HL-60 (cell line): ENCODE results near the gene EME2.
A peak's percentile ranks its signal among the peaks of the same experiment; 100 is the strongest.

ENCODE experiments used
- DNase-seq, 2 experiments: peaks; one replicate each; pipeline ENCODE4 v3.0.0-alpha.2; 2010 to 2020; ENCODE audit warnings: low read depth in 1 of 2, low spot score in 1 of 2
- H3K27ac ChIP-seq: fragments of 250-450 bp; sonication (Bioruptor Pico); replicated peaks from 2 replicates; pipeline ENCODE4 v1.5.1; 2020; ENCODE audit warnings: mild to moderate bottlenecking, moderate library complexity
- H3K27me3 ChIP-seq: fragments of 250-450 bp; sonication (Bioruptor Pico); 2 replicates; pipeline ENCODE4 v1.5.1; 2021; ENCODE audit warnings: mild to moderate bottlenecking, moderate library complexity; ENCODE audit not compliant: insufficient read depth, poor library complexity, severe bottlenecking
- H3K4me3 ChIP-seq: replicated peaks from 2 replicates; pipeline ENCODE4 v1.5.1; 2011; ENCODE audit warnings: mild to moderate bottlenecking, control low read depth, low read length; ENCODE audit not compliant: insufficient read depth
- GABPA ChIP-seq: IDR thresholded peaks from 2 replicates; pipeline ENCODE4 v1.6.1; 2012; ENCODE audit warnings: low read depth
- POLR2AphosphoS5 ChIP-seq: IDR thresholded peaks from 2 replicates; pipeline ENCODE4 v1.6.1; 2012; ENCODE audit warnings: low read depth
- REST ChIP-seq: IDR thresholded peaks from 2 replicates; pipeline ENCODE4 v1.6.1; 2012; ENCODE audit warnings: low read depth; ENCODE audit not compliant: insufficient replicate concordance
- SPI1 ChIP-seq: IDR thresholded peaks from 2 replicates; pipeline ENCODE4 v1.6.1; 2012; ENCODE audit warnings: low read depth, mild to moderate bottlenecking, borderline replicate concordance
- TF ChIP-seq, protein P1 (sequence below): IDR thresholded peaks from one replicate; pipeline ENCODE4 v1.5.1; 2011; ENCODE audit warnings: low read length, control low read depth, inconsistent platforms; ENCODE audit not compliant: insufficient read depth

Gene EME2

DNA sequence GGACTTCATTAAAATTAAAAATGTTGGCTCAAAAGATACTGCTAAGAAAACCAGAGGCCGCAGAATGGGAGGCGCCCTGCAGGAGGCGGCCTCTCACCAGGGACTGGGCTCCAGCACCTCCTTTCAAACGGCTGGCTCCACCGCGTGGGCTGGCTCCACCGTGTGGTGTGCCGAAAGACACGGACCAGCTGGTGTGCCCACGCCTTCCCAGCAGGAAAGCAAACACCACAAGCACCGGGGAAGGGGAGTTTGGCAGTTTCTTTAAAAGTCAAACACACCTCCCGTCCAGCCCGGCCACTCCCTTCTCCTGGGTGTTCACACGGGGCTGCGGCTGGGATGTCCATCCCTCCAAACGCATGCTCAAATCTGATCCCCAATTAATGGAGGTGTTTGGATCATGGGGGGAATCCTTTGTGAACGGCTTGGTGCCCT, 40.1 kb downstream of the EME2 start:
- Histone ChIP-seq H3K27ac (no peak overlapping the region), H3K27me3 (no peaks in the 10 kb centered on the region), H3K4me3 (no peak overlapping the region)
- no peak for TF ChIP-seq SPI1
- TF ChIP-seq, protein P1, sequence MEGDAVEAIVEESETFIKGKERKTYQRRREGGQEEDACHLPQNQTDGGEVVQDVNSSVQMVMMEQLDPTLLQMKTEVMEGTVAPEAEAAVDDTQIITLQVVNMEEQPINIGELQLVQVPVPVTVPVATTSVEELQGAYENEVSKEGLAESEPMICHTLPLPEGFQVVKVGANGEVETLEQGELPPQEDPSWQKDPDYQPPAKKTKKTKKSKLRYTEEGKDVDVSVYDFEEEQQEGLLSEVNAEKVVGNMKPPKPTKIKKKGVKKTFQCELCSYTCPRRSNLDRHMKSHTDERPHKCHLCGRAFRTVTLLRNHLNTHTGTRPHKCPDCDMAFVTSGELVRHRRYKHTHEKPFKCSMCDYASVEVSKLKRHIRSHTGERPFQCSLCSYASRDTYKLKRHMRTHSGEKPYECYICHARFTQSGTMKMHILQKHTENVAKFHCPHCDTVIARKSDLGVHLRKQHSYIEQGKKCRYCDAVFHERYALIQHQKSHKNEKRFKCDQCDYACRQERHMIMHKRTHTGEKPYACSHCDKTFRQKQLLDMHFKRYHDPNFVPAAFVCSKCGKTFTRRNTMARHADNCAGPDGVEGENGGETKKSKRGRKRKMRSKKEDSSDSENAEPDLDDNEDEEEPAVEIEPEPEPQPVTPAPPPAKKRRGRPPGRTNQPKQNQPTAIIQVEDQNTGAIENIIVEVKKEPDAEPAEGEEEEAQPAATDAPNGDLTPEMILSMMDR: peak; percentile 64
- DNase-seq: peak; percentile 41 to 70

DNA sequence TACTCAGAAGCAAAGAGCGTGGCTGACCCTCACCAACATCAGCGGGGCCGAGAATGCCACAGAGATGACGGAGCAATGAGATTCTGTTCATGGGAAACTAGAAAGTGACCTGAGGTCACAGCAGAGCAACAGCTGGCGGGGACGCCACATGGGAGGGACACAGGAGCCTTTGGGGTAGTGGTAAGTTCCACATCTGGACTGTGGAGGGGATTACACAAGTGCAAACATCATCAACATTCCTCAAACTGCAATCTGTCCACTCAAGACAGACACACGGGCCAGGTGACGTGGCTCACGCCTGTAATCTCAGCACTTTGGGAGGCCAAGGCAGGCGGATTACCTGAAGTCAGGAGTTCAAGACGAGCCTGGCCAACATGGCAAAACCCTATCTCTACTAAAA, 42.9 kb downstream of the EME2 start:
- no peak overlapping the region for H3K4me3 ChIP-seq
- no peak for DNase-seq
- no peak overlapping the region for H3K27ac ChIP-seq
- TF ChIP-seq POLR2AphosphoS5: no peak
- TF ChIP-seq SPI1: no peak
- no peaks in the 10 kb centered on the region for H3K27me3 ChIP-seq

DNA sequence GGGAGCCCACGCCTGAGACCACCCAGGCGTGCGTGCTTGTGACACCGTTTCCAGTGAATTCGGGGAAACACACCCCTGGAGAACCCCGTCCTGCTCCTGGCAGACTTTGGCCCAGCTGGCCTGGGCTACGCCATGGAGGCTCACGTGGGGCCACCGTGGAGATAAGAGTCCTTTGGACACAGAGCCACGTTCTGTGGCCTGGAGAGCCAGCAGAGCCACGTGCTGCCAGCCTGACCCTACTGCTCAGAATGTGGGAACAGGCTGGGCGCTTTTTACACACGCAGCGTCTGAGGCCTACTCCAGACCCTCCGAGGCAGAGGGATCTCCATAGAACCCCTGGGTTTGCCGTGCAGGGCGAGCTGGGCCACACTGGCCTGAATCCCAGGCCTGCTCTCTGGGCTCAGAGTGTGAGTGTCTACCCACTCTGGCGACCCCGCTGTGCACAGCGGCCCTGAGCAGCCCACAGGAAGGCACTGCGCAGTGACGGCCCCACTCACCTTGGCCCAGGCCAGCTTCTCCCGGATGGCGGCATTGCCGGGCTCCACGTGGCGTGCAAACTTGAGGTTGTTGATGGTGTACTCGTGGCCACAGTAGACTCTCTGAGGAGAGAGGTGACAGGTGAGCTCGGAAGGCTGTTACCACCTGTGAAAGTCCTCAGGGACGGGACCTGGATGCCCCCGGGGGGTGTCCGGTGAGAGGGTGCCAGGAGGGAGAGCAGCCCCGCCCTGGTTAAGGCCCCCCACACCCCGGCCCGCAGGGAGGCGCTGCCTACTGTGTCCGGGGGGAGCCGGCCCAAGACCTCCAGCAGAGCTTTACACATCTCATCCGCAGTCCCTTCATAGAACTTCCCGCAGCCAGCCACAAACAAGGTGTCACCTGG, 44.0 kb downstream of the EME2 start:
- DNase-seq: no peak
- Histone ChIP-seq H3K27me3 (no peaks in the 10 kb centered on the region), H3K4me3 (no peak overlapping the region), H3K27ac (no peak overlapping the region)
- TF ChIP-seq SPI1: no peak
- TF ChIP-seq REST: no peak
- TF ChIP-seq, protein P1: no peak
- TF ChIP-seq POLR2AphosphoS5: no peak
- no peak for TF ChIP-seq GABPA

DNA sequence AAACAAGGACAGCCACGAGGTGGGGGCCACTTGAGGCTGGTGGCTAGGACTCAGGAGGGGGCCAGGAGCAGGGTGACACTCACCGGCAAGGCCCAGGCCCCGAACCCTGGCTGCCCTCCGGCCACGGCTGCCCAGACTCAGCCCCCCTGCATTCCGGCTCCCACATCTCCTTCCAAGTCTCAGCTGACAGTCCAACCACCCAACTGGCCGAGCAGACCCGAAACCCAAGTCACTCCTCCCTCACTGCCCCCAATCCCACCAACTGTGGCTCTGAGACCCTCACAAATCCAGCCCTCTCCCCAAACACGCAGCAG, 44.6 kb downstream of the EME2 start:
- no peak overlapping the region for H3K4me3 ChIP-seq
- no peak overlapping the region for H3K27ac ChIP-seq
- no peak for DNase-seq

More for the DNA sequence above, 44.6 kb downstream of the EME2 start:
- TF ChIP-seq GABPA (no peak), POLR2AphosphoS5 (no peak), SPI1 (no peak), REST (no peak)
- TF ChIP-seq, protein P1: no peak
- H3K27me3 ChIP-seq: no peaks in the 10 kb centered on the region
